ENCODE data around the gene JARID2. TPM values are rescaled to one million over a fixed set of nuclear protein-coding genes. Genes with fewer than 3 reads are reported as not detected.

The JARID2 gene
- total RNA-seq, 1 experiment from 2014 or later, result 180 TPM

DNA sequence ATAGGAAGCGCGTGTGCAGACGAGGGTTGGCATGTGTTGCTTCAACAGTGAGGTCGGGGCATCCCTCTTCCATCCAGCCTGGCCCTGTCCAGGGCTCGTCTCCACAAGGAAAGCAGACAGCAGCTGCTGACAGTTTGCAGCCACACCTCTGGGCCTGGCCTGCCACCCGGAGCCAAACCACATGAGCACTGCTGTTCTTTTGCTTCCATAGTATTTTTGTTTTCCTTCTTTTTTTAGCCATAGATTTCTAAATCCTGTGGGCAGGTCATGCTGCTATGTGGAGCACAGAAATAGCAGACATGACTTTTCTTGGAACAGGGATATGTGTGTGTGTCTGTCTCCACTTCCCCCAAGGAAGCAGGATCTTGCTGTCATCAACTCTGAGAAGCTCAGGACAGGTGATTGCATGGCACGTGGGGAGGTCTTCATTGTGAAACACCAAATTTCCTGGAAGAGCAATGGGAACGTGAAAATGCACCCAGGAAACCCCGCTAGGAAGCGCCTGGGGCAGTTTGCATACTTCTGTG is 249.6 kb downstream of the JARID2 start:
- H3K27ac Mint-ChIP-seq, result peak overlapping the region; percentile 90
- ATAC-seq (no peak), DNase-seq (ENCODE audit: low spot score) (no peak)
- H3K9me3 Mint-ChIP-seq, result no peaks in the 10 kb centered on the region
- no peaks in the 10 kb centered on the region; the same call in 1 of the 2 replicates for H3K27me3 Mint-ChIP-seq (ENCODE audit: low read depth)
- ChIA-PET CTCF (no interaction called here), POLR2A (no interaction called here)
- peaks cover 64% of the 10 kb centered on the region for H3K36me3 Mint-ChIP-seq
- TF ChIP-seq, protein P1, sequence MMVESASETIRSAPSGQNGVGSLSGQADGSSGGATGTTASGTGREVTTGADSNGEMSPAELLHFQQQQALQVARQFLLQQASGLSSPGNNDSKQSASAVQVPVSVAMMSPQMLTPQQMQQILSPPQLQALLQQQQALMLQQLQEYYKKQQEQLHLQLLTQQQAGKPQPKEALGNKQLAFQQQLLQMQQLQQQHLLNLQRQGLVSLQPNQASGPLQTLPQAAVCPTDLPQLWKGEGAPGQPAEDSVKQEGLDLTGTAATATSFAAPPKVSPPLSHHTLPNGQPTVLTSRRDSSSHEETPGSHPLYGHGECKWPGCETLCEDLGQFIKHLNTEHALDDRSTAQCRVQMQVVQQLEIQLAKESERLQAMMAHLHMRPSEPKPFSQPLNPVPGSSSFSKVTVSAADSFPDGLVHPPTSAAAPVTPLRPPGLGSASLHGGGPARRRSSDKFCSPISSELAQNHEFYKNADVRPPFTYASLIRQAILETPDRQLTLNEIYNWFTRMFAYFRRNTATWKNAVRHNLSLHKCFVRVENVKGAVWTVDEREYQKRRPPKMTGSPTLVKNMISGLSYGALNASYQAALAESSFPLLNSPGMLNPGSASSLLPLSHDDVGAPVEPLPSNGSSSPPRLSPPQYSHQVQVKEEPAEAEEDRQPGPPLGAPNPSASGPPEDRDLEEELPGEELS (CRISPR knock-in tag; IDR thresholded peaks at IDR 0.05), result no peak
- TF ChIP-seq, protein P2, sequence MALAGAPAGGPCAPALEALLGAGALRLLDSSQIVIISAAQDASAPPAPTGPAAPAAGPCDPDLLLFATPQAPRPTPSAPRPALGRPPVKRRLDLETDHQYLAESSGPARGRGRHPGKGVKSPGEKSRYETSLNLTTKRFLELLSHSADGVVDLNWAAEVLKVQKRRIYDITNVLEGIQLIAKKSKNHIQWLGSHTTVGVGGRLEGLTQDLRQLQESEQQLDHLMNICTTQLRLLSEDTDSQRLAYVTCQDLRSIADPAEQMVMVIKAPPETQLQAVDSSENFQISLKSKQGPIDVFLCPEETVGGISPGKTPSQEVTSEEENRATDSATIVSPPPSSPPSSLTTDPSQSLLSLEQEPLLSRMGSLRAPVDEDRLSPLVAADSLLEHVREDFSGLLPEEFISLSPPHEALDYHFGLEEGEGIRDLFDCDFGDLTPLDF (CRISPR knock-in tag; IDR thresholded peaks at IDR 0.05), result no peak
- TF ChIP-seq KAT7 (CRISPR knock-in tag; IDR thresholded peaks at IDR 0.05; ENCODE audit: borderline replicate concordance), result no peak
- TF ChIP-seq, protein P3, sequence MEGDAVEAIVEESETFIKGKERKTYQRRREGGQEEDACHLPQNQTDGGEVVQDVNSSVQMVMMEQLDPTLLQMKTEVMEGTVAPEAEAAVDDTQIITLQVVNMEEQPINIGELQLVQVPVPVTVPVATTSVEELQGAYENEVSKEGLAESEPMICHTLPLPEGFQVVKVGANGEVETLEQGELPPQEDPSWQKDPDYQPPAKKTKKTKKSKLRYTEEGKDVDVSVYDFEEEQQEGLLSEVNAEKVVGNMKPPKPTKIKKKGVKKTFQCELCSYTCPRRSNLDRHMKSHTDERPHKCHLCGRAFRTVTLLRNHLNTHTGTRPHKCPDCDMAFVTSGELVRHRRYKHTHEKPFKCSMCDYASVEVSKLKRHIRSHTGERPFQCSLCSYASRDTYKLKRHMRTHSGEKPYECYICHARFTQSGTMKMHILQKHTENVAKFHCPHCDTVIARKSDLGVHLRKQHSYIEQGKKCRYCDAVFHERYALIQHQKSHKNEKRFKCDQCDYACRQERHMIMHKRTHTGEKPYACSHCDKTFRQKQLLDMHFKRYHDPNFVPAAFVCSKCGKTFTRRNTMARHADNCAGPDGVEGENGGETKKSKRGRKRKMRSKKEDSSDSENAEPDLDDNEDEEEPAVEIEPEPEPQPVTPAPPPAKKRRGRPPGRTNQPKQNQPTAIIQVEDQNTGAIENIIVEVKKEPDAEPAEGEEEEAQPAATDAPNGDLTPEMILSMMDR (IDR thresholded peaks at IDR 0.05), result no peak
- TF ChIP-seq ZNF512 (CRISPR knock-in tag; IDR thresholded peaks at IDR 0.05; ENCODE audit: borderline replicate concordance), result no peak
- no peak for TF ChIP-seq MXD4 (CRISPR knock-in tag; IDR thresholded peaks at IDR 0.05; ENCODE audit: borderline replicate concordance)
- no peak for TF ChIP-seq NR3C1 (CRISPR knock-in tag; conservative IDR thresholded peaks at IDR 0.05; ENCODE audit: low read depth)
- TF ChIP-seq HMGXB4 (CRISPR knock-in tag; IDR thresholded peaks at IDR 0.05), result no peak
- no peak for TF ChIP-seq CREB1 (CRISPR knock-in tag; IDR thresholded peaks at IDR 0.05)
- H3K4me1 Mint-ChIP-seq, result peaks cover 49% of the 10 kb centered on the region
- no peak overlapping the region for H3K4me3 Mint-ChIP-seq

GRCh38 chr6:15496345-15497131 is 250.7 kb downstream of the JARID2 start:
- peak overlapping the region; percentile 5; the same call in 1 of the 2 replicates for H3K27ac Mint-ChIP-seq
- peaks cover 74% of the 10 kb centered on the region for H3K36me3 Mint-ChIP-seq
- H3K27me3 Mint-ChIP-seq (ENCODE audit: low read depth), result no peaks in the 10 kb centered on the region; the same call in 1 of the 2 replicates
- ChIA-PET POLR2A (no interaction called here), CTCF (interaction anchor here (0.5 to 0.6 kb wide), 2 partner anchors 219 to 230 kb away, joined by 3 read pairs; no protein-coding TSS in a partner anchor)
- no peak for ATAC-seq
- no peak overlapping the region for H3K4me3 Mint-ChIP-seq
- no peak for DNase-seq (ENCODE audit: low spot score)
- H3K4me1 Mint-ChIP-seq, result peaks cover 46% of the 10 kb centered on the region
- H3K9me3 Mint-ChIP-seq, result no peaks in the 10 kb centered on the region
- TF ChIP-seq ATF1 (CRISPR knock-in tag; IDR thresholded peaks at IDR 0.05) (no peak), NR1H2 (CRISPR knock-in tag; IDR thresholded peaks at IDR 0.05) (no peak), SMAD4 (CRISPR knock-in tag; IDR thresholded peaks at IDR 0.05) (no peak), NR2C2 (CRISPR knock-in tag; IDR thresholded peaks at IDR 0.05) (no peak), MXD4 (CRISPR knock-in tag; IDR thresholded peaks at IDR 0.05; ENCODE audit: borderline replicate concordance) (no peak), ATF6 (CRISPR knock-in tag; IDR thresholded peaks at IDR 0.05) (no peak), IRF2 (CRISPR knock-in tag; IDR thresholded peaks at IDR 0.05; ENCODE audit: borderline replicate concordance, low read depth) (no peak), ZMAT4 (CRISPR knock-in tag; IDR thresholded peaks at IDR 0.05) (no peak), CREM (CRISPR knock-in tag; IDR thresholded peaks at IDR 0.05) (no peak)
- TF ChIP-seq, protein P4, sequence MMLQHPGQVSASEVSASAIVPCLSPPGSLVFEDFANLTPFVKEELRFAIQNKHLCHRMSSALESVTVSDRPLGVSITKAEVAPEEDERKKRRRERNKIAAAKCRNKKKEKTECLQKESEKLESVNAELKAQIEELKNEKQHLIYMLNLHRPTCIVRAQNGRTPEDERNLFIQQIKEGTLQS (CRISPR knock-in tag; conservative IDR thresholded peaks at IDR 0.05), result no peak
- TF ChIP-seq, protein P5, sequence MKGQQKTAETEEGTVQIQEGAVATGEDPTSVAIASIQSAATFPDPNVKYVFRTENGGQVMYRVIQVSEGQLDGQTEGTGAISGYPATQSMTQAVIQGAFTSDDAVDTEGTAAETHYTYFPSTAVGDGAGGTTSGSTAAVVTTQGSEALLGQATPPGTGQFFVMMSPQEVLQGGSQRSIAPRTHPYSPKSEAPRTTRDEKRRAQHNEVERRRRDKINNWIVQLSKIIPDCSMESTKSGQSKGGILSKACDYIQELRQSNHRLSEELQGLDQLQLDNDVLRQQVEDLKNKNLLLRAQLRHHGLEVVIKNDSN (CRISPR knock-in tag; IDR thresholded peaks at IDR 0.05), result no peak
- TF ChIP-seq, protein P6, sequence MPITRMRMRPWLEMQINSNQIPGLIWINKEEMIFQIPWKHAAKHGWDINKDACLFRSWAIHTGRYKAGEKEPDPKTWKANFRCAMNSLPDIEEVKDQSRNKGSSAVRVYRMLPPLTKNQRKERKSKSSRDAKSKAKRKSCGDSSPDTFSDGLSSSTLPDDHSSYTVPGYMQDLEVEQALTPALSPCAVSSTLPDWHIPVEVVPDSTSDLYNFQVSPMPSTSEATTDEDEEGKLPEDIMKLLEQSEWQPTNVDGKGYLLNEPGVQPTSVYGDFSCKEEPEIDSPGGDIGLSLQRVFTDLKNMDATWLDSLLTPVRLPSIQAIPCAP (CRISPR knock-in tag; IDR thresholded peaks at IDR 0.05), result no peak

Measured in WTC11 (cell line).